COLO668 (cell line): ENCODE measurements around the gene BPIFA2.

ENCODE experiments used
- DNase-seq: peaks from one replicate; lab custom pipeline; 2025; ENCODE audit not compliant: unreplicated experiment; lab: John Stamatoyannopoulos, UW

The BPIFA2 gene

DNA sequence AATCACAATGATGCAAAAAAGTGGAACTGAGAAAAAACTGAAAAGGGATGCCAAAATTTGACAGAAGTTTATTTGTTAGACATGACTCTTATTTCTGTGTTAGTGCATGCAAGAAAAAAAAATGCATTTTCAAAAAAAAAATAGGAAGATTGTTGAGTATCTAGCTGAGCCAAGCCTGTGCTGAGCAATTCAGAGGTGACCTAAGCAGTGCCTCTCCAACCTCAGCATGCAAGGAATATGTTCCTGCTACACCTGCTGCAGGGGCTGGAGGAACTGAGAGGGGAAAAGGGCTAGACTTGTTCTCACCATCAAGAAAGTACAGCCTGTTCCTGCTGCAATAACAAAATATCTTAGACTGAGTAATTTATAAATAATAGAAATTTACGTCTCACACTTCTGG, 24.0 kb downstream of the BPIFA2 start:
- DNase-seq, result no peak

DNA sequence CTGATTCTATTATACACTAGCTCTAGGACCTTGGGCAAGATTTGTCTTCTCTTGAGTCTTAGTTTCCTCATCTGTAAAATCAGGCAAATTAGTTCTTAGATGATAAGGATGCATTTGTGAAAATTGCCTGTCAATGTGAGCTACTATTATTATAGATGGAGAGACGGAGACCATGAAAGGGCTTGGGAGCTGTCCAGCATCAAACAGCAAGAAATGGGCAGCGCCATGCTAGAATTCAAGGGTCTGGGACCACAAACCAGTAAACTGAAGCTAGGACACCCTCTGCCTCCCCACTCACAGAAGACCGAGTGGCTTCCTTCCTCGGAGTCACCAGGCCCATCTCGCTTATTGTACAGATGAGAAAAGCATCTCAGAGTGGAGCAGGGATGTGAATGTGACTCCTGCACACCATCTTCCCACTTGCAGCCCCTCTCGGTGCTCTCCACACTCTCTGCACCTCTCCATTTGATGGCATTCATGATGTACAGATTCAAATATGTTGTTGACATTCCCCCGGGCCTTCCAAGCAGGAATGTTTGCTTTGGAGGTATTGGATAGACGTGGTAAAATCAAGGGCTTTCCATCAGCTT, 25.0 kb downstream of the BPIFA2 start:
- no peak for DNase-seq

DNA sequence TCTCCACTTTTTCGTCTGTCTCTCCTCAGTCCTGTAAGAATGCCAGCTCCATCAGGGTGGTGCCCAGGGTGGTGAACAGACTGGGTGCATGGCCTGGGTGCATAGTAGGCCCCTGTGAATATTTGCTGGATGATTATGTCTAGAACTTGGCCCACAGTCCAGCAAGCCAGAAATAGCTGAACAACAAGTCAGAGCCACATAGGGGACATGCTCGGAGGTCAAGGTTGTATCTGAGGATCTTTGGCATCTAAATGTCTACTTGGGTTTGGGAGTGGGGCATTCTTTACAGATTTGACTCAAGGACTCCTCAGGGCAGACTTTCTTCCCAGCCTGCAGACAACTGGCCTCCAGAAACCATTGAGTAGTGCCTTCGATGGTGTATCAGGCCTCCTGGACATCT, 31.1 kb downstream of the BPIFA2 start:
- no peak for DNase-seq

DNA sequence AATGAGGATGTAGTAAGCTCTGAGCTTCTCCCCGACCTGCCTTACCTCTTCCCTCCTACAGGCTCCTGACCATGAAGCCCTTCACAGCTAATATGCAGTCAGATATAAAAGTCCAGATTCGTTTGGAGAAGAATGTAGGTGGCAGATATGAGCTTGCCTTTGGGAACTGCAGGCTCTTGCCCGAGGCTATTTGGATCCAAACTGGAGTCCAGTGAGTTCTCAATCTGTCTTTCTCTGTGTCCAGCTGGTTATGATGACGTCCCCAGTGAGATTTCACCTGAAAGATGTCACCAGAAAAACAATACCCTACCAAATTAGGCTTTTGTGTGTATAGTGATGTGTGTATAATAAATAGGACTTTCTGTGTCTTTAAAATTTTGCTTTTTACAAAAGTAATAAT, 34.5 kb downstream of the BPIFA2 start:
- no peak for DNase-seq

- no peak for DNase-seq
Measured at GRCh38 chr20:33203444-33203843, 35.5 kb downstream of the BPIFA2 start.

DNA sequence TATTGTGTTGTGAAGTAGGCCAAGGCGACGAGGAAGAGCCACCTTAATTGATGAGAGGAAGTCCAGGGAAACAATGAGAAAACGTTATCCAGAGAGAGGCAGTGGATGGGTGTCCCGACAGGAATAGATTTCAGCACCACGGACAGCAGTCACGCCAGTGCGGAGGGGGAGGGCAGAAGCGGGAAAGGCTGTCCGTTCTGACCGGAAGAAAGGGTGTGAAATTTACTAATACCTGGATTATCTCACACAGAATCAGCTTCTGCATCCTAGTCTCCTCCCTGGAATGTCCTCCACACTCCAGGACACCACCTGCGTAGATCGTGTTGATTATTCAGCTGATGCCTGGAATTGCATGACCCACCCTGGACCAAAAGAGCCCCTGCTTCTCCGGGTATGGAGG, 41.8 kb downstream of the BPIFA2 start:
- no peak for DNase-seq

GRCh38 chr20:33210371-33210770, 42.4 kb downstream of the BPIFA2 start:
- DNase-seq, result no peak

GRCh38 chr20:33211817-33212424, 44.0 kb downstream of the BPIFA2 start:
- DNase-seq, result peak; percentile 48

GRCh38 chr20:33217052-33217451, 49.1 kb downstream of the BPIFA2 start, which contains the start of gene BPIFA3:
BPIFA3 (plus strand) TSS chr20:33217352; CDS start chr20:33217537, 185 bp downstream.
- no peak for DNase-seq

GRCh38 chr20:33224399-33224798, 56.4 kb downstream of the BPIFA2 start:
- DNase-seq, result no peak

DNA sequence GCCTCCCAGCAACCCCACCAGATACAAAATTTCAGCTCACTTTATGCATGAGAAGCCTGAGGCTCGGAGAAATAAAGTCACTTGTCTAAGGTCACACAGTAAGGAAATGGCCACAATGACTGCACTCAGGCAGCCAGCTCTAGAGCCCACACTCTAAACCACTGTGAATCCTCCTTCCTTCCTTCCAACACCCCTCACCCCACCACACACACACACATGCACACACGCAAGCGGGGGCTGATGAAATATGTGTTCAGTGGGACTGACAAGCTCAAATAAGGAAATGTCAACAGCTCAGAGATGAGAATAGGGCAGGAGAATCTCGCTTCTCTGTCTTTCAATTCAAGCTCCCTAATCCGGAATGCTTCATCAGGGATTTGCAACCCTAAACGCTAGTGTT, 61.9 kb downstream of the BPIFA2 start:
- no peak for DNase-seq
